Neural cell (in vitro differentiated cells): ENCODE measurements around the gene PGAP6. TPM values are rescaled to one million over a fixed set of nuclear protein-coding genes. Genes with fewer than 3 reads are reported as not detected.

Experiments
- H2AFZ ChIP-seq: fragments of 200-600, 300-800 bp; sonication (generic), shearing (Covaris generic); 2 replicates; pipeline ENCODE4 v1.6.0; 2014; ENCODE audit warnings: low read depth, mild to moderate bottlenecking, antibody characterized with exemption, low read length, moderate library complexity
- H3F3A ChIP-seq: fragments of 200-600 bp; shearing (Covaris generic); 2 replicates; pipeline ENCODE4 v1.6.1; 2016; ENCODE audit warnings: mild to moderate bottlenecking, moderate library complexity, mixed read lengths, antibody characterized with exemption, low read length; ENCODE audit not compliant: insufficient read depth, poor library complexity, severe bottlenecking
- H3K27ac ChIP-seq: fragments of 200-600, 300-800 bp; sonication (generic), shearing (Covaris generic); 2 replicates; pipeline ENCODE4 v1.5.1; 2014; ENCODE audit warnings: mild to moderate bottlenecking, low read length, moderate library complexity
- H3K27me3 ChIP-seq: fragments of 300-800, 200-600 bp; sonication (generic), shearing (Covaris generic); 2 replicates; pipeline ENCODE4 v1.6.0; 2014; ENCODE audit warnings: mild to moderate bottlenecking, low read depth, low read length, moderate library complexity; ENCODE audit not compliant: insufficient read depth
- H3K36me3 ChIP-seq: fragments of 300-800, 200-600 bp; sonication (generic), shearing (Covaris generic); 2 replicates; pipeline ENCODE4 v1.5.1; 2014; ENCODE audit warnings: mild to moderate bottlenecking, antibody characterized with exemption, low read length, moderate library complexity; ENCODE audit not compliant: insufficient read depth
- H3K4me2 ChIP-seq: fragments of 300-800, 200-600 bp; sonication (generic), shearing (Covaris generic); 2 replicates; pipeline ENCODE4 v1.6.0; 2014; ENCODE audit warnings: mild to moderate bottlenecking, low read length
- H3K4me3 ChIP-seq: fragments of 300-800, 200-600 bp; sonication (generic), shearing (Covaris generic); 2 replicates; pipeline ENCODE4 v1.5.1; 2014; ENCODE audit warnings: mild to moderate bottlenecking, low read length, moderate library complexity
- H3K79me2 ChIP-seq: fragments of 200-600 bp; shearing (Covaris generic); replicated peaks from 2 replicates; pipeline ENCODE4 v1.6.0; 2014; ENCODE audit warnings: mild to moderate bottlenecking, low read length, moderate library complexity; ENCODE audit not compliant: insufficient read depth
- H3K9ac ChIP-seq: fragments of 300-800, 200-600 bp; sonication (generic), shearing (Covaris generic); 2 replicates; pipeline ENCODE4 v1.6.1; 2016; ENCODE audit warnings: mild to moderate bottlenecking, low read length, mixed read lengths
- H3K9me2 ChIP-seq: fragments of 200-600 bp; shearing (Covaris generic); 2 replicates; pipeline ENCODE4 v1.6.1; 2016; ENCODE audit warnings: mild to moderate bottlenecking, low read length, mixed read lengths; ENCODE audit not compliant: insufficient read depth
- H3K9me3 ChIP-seq: fragments of 200-600, 300-800 bp; sonication (generic), shearing (Covaris generic); 2 replicates; pipeline ENCODE4 v1.6.1; 2016; ENCODE audit warnings: mild to moderate bottlenecking, mixed run types, low read length, moderate library complexity, mixed read lengths
- H4K20me1 ChIP-seq: fragments of 200-600 bp; shearing (Covaris generic); 2 replicates; pipeline ENCODE4 v1.6.1; 2016; ENCODE audit warnings: mild to moderate bottlenecking, mixed run types; ENCODE audit not compliant: insufficient read depth
- EP300 ChIP-seq: fragments of 450-650 bp; conservative IDR thresholded peaks from 2 replicates; pipeline ENCODE4 v1.6.1; 2014; ENCODE audit warnings: antibody characterized with exemption, mild to moderate bottlenecking, moderate library complexity; ENCODE audit not compliant: poor library complexity, severe bottlenecking
- EZH2 ChIP-seq: fragments of 200-600, 300-800 bp; shearing (Covaris generic), sonication (generic); IDR thresholded peaks from 2 replicates; pipeline ENCODE4 v1.6.1; 2014; ENCODE audit warnings: antibody characterized with exemption, low read length, borderline replicate concordance, mild to moderate bottlenecking; ENCODE audit not compliant: insufficient read depth, poor library complexity, severe bottlenecking
- MXI1 ChIP-seq: fragments of 450-650 bp; conservative IDR thresholded peaks from 2 replicates; pipeline ENCODE4 v1.6.1; 2014; ENCODE audit warnings: antibody characterized with exemption, mild to moderate bottlenecking; ENCODE audit not compliant: poor library complexity, severe bottlenecking
- POLR2AphosphoS5 ChIP-seq: IDR thresholded peaks from 2 replicates; pipeline ENCODE4 v1.6.1; 2012
- RAD21 ChIP-seq: fragments of 450-650 bp; conservative IDR thresholded peaks from 2 replicates; pipeline ENCODE4 v1.6.1; 2014; ENCODE audit warnings: antibody characterized with exemption, mild to moderate bottlenecking, moderate library complexity
- REST ChIP-seq: IDR thresholded peaks from 2 replicates; pipeline ENCODE4 v1.6.1; 2012; ENCODE audit warnings: borderline replicate concordance
- SMC3 ChIP-seq: fragments of 450-650 bp; conservative IDR thresholded peaks from 2 replicates; pipeline ENCODE4 v1.6.1; 2014; ENCODE audit warnings: antibody characterized with exemption, mild to moderate bottlenecking, moderate library complexity; ENCODE audit not compliant: poor library complexity
- TAF1 ChIP-seq: IDR thresholded peaks from 2 replicates; pipeline ENCODE4 v1.6.1; 2012; ENCODE audit warnings: low read depth
- polyA plus RNA-seq: library from polyadenylated mRNA; depleted of rRNA; stranded (reverse); fragments of >200 nt; gene quantifications from 2 replicates; pipeline ENCODE4 v1.2.3, GENCODE V29; 2014
- TF ChIP-seq, protein P1 (sequence below): fragments of 450-650 bp; IDR thresholded peaks from 2 replicates; pipeline ENCODE4 v1.5.1; 2014; ENCODE audit warnings: antibody characterized with exemption, mild to moderate bottlenecking, moderate library complexity; ENCODE audit not compliant: poor library complexity, severe bottlenecking

The PGAP6 gene
- polyA plus RNA-seq, 1 donor from 2014 or later, result 47.3 TPM

DNA sequence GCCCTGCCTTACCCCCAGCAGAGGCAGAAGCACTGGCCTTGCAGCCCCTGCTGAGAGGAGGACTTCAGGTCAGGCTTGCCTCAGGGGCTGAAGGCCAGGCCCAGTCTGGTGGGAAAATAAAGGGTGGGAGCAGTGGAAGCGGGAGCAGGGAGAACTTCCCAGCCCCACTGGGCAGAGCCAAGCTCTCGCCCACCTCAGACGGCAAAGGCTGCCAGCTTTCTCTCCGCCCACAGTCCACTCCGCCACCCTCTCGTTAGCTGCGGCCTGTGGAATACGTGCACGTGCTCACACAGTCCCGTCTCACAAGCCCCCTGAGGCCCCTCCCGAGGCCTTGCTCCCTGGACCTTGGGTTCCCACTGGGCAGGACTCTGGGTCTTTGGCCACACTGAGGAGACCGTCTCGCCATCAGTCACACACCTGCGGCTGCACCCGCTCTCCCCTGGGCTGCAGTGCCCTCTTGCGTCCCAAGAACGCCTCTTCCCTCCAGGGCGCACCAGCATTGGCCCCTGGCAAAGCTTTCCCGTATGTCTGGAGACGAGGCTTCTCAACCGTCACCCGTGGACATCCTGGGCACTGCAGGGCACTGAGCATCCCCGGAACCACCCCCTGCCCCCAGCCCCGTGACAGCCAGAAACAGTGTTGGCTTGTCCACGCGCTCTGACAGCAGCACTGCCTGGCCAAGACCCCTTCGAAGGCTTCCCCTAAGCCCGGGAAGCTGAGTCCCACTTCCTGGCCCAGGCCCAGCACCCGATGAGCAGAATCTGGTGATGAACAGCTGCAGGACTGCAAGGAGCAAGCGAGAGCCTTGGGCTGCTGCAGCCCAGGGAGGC is 19.7 kb downstream of the PGAP6 start:
- H3K9ac ChIP-seq, result no peak overlapping the region
- no peak overlapping the region for H3K27ac ChIP-seq

DNA sequence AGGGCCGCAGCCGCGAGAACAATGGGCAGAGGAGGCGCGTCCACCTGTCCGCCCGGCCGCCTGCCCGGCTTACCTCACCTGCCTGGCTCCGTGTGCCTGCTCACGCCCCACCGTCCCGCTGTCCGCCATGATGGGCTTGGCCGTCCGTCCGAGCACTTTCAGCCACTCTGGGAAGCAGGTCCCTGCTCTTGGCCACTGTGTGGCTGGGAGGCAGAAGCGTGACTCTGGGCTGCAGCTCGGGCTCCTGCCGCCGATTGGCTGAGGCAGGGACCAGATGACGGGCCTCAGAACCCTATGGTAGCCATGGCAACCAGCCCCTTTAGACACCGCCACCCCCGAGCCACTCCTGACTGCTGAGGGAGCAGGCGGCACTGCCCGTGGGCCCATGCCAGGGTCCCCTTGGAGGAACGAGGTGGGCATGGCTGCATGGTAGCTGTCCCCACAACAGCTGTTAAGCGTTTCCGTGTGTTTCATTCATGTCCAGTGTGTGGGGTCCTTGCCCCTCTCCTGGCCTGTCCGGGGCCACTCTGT is 20.4 kb downstream of the PGAP6 start:
- no peak overlapping the region for H3K4me2 ChIP-seq
- H3K9ac ChIP-seq, result no peak overlapping the region
- H4K20me1 ChIP-seq, result no peaks in the 10 kb centered on the region
- no peaks in the 10 kb centered on the region for H3K9me2 ChIP-seq
- H3K27me3 ChIP-seq, result no peaks in the 10 kb centered on the region
- H3K9me3 ChIP-seq, result no peaks in the 10 kb centered on the region
- H2AFZ ChIP-seq, result no peak overlapping the region
- no peak for TF ChIP-seq MXI1
- no peak for TF ChIP-seq POLR2AphosphoS5
- TF ChIP-seq EP300, result no peak
- TF ChIP-seq TAF1, result no peak
- TF ChIP-seq, protein P1, sequence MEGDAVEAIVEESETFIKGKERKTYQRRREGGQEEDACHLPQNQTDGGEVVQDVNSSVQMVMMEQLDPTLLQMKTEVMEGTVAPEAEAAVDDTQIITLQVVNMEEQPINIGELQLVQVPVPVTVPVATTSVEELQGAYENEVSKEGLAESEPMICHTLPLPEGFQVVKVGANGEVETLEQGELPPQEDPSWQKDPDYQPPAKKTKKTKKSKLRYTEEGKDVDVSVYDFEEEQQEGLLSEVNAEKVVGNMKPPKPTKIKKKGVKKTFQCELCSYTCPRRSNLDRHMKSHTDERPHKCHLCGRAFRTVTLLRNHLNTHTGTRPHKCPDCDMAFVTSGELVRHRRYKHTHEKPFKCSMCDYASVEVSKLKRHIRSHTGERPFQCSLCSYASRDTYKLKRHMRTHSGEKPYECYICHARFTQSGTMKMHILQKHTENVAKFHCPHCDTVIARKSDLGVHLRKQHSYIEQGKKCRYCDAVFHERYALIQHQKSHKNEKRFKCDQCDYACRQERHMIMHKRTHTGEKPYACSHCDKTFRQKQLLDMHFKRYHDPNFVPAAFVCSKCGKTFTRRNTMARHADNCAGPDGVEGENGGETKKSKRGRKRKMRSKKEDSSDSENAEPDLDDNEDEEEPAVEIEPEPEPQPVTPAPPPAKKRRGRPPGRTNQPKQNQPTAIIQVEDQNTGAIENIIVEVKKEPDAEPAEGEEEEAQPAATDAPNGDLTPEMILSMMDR, result no peak
- no peak for TF ChIP-seq REST
- TF ChIP-seq SMC3, result no peak
- TF ChIP-seq EZH2, result no peak
- no peak for TF ChIP-seq RAD21
- no peaks in the 10 kb centered on the region for H3F3A ChIP-seq
- H3K27ac ChIP-seq, result no peak overlapping the region
- H3K79me2 ChIP-seq, result no peaks in the 10 kb centered on the region
- no peaks in the 10 kb centered on the region for H3K36me3 ChIP-seq
- H3K4me3 ChIP-seq, result no peak overlapping the region

More for the DNA sequence above, 19.7 kb downstream of the PGAP6 start:
- no peaks in the 10 kb centered on the region for H3K79me2 ChIP-seq
- H3K9me3 ChIP-seq, result no peaks in the 10 kb centered on the region
- H3K4me2 ChIP-seq, result no peak overlapping the region
- H3K36me3 ChIP-seq, result no peaks in the 10 kb centered on the region
- H3F3A ChIP-seq, result no peaks in the 10 kb centered on the region
- H2AFZ ChIP-seq, result no peak overlapping the region
- no peaks in the 10 kb centered on the region for H4K20me1 ChIP-seq
- TF ChIP-seq, protein P1, result peak; percentile 77
- TF ChIP-seq SMC3 (peak; percentile 75), MXI1 (no peak), EP300 (no peak), RAD21 (peak; percentile 83)
- no peak overlapping the region for H3K4me3 ChIP-seq
- H3K9me2 ChIP-seq, result no peaks in the 10 kb centered on the region
- H3K27me3 ChIP-seq, result no peaks in the 10 kb centered on the region
